HepG2 (cell line): ENCODE results near the gene RPL26. TPM values are rescaled to one million over a fixed set of nuclear protein-coding genes. Genes with fewer than 3 reads are reported as not detected.

Experiments
- ATAC-seq: fragments of 200-7000 bp; cut with Tn5 transposase; 3 replicates; pipeline ENCODE4 v1.9.1; 2020; ENCODE audit warnings: mild to moderate bottlenecking, moderate library complexity
- BruUV-seq: library from RNA; stranded (reverse); fragments of 400-500 nt; replicated peaks from 2 replicates; lab custom pipeline; 2021; lab: Mats Ljungman, UMichigan
- CTCF ChIA-PET: fragments of 300-600 bp; formaldehyde crosslinking; extraction: SDS; loops from one replicate; lab custom pipeline; 2021; ENCODE audit warnings: low total read pairs, inconsistent platforms, low intra/inter-chr PET ratio; lab: Yijun Ruan, JAX
- POLR2A ChIA-PET: fragments of 350-600 bp; sonication (Branson Sonifier 250); formaldehyde crosslinking; loops from one replicate; lab custom pipeline; 2020; ENCODE audit warnings: antibody characterized with exemption, inconsistent platforms; lab: Yijun Ruan, JAX
- DNase-seq: peaks from one replicate; pipeline ENCODE4 v3.0.0-alpha.2; 2015; ENCODE audit warnings: low spot score
- FAIRE-seq: peaks from 3 replicates; lab custom pipeline; 2011; peaks lifted over from hg19 to GRCh38; lab: Jason Lieb, UNC
- H2AFZ ChIP-seq: one replicate; pipeline ENCODE4 v1.6.1; 2011; ENCODE audit warnings: low read length, inconsistent platforms
- H3K27ac ChIP-seq: fragments of 300-600 bp; 3 replicates; pipeline ENCODE4 v1.8.0; 2011; ENCODE audit warnings: mixed run types, mild to moderate bottlenecking, mixed read lengths, low read length, inconsistent platforms; ENCODE audit not compliant: insufficient read depth; ENCODE audit errors: extremely low read length
- H3K27me3 ChIP-seq, 2 experiments: fragments of 200-600 bp in 1 of 2; 2 replicates in 1 of 2; 3 replicates in 1 of 2; pipeline versions ENCODE4 v1.6.0 to v1.8.0; 2011; ENCODE audit warnings: low read length in 2 of 2, mild to moderate bottlenecking in 2 of 2, moderate library complexity in 2 of 2, inconsistent platforms in 1 of 2; ENCODE audit not compliant: insufficient read depth in 2 of 2, control insufficient read depth in 1 of 2
- H3K36me3 ChIP-seq, 2 experiments: fragments of 200-600 bp in 1 of 2; replicated peaks in 1 of 2; 2 replicates in 1 of 2; 3 replicates in 1 of 2; pipeline versions ENCODE4 v1.5.1 to v1.8.0; 2011; ENCODE audit warnings: low read length in 2 of 2, inconsistent platforms in 1 of 2; ENCODE audit not compliant: insufficient read depth in 2 of 2, control insufficient read depth in 1 of 2
- H3K4me1 ChIP-seq: 2 replicates; pipeline ENCODE4 v1.5.1; 2012; ENCODE audit warnings: low read length, inconsistent platforms; ENCODE audit not compliant: insufficient read depth
- H3K4me2 ChIP-seq: 2 replicates; pipeline ENCODE4 v1.6.0; 2011; ENCODE audit warnings: low read depth, low read length, inconsistent platforms
- H3K4me3 ChIP-seq, 3 experiments: fragments of 200-600 bp in 1 of 3; sonication (generic), shearing (Covaris generic) in 1 of 3; replicated peaks in 1 of 3; 2 replicates each; pipeline ENCODE4 v1.5.1; 2011 to 2016; ENCODE audit warnings: low read length in 3 of 3, inconsistent platforms in 2 of 3, low read depth in 2 of 3, mild to moderate bottlenecking in 2 of 3, control low read depth in 1 of 3, mixed read lengths in 1 of 3; ENCODE audit not compliant: insufficient read depth in 1 of 3
- H3K79me2 ChIP-seq: one replicate; pipeline ENCODE4 v1.6.1; 2011; ENCODE audit warnings: low read length, inconsistent platforms; ENCODE audit not compliant: insufficient read depth
- H3K9ac ChIP-seq: 2 replicates; pipeline ENCODE4 v1.6.0; 2011; ENCODE audit warnings: mild to moderate bottlenecking, low read depth, low read length, inconsistent platforms; ENCODE audit not compliant: insufficient read depth
- H3K9me3 ChIP-seq: 2 replicates; pipeline ENCODE4 v1.5.1; 2012; ENCODE audit warnings: mild to moderate bottlenecking, low read length
- H4K20me1 ChIP-seq: 2 replicates; pipeline ENCODE4 v1.6.0; 2011; ENCODE audit warnings: inconsistent platforms, mild to moderate bottlenecking, low read length, moderate library complexity; ENCODE audit not compliant: insufficient read depth
- DNMT3B ChIP-seq: conservative IDR thresholded peaks from 2 replicates; pipeline ENCODE4 v1.6.1; 2016; ENCODE audit warnings: missing biosample characterization, control low read depth
- E2F1 ChIP-seq: sonication (generic); formaldehyde crosslinking; IDR thresholded peaks from 2 replicates; pipeline ENCODE4 v1.5.0; 2020; ENCODE audit warnings: missing genetic modification reagents
- EHMT2 ChIP-seq: fragments of 200-600 bp; sonication (generic); IDR thresholded peaks from 2 replicates; pipeline ENCODE4 v1.7.0; 2017; ENCODE audit warnings: antibody characterized with exemption, low read depth, low read length, borderline replicate concordance
- FOXM1 ChIP-seq: sonication (generic); formaldehyde crosslinking; IDR thresholded peaks from 2 replicates; pipeline ENCODE4 v1.5.0; 2020; ENCODE audit warnings: missing genetic modification reagents
- HES4 ChIP-seq: sonication (generic); formaldehyde crosslinking; IDR thresholded peaks from 2 replicates; pipeline ENCODE4 v1.9.0; 2021; ENCODE audit warnings: mild to moderate bottlenecking, missing genetic modification reagents, borderline replicate concordance
- NFKB2 ChIP-seq: sonication (generic); formaldehyde crosslinking; IDR thresholded peaks from 2 replicates; pipeline ENCODE4 v1.4.0; 2020; ENCODE audit warnings: missing genetic modification reagents, borderline replicate concordance
- SKIL ChIP-seq: sonication (generic); formaldehyde crosslinking; IDR thresholded peaks from 2 replicates; pipeline ENCODE4 v1.8.0; 2022; ENCODE audit warnings: missing genetic modification reagents, mild to moderate bottlenecking, moderate library complexity, borderline replicate concordance
- TEAD2 ChIP-seq: sonication (generic); formaldehyde crosslinking; IDR thresholded peaks from 2 replicates; pipeline ENCODE4 v1.9.0; 2021; ENCODE audit warnings: missing genetic modification reagents
- TOPORS ChIP-seq: sonication (generic); formaldehyde crosslinking; IDR thresholded peaks from 2 replicates; pipeline ENCODE4 v1.8.0; 2023; ENCODE audit warnings: mild to moderate bottlenecking, missing genetic modification reagents
- ZFP36L1 ChIP-seq: sonication (generic); formaldehyde crosslinking; IDR thresholded peaks from 2 replicates; pipeline ENCODE4 v1.8.0; 2022; ENCODE audit warnings: mild to moderate bottlenecking, missing genetic modification reagents, moderate library complexity
- ZFP82 ChIP-seq: sonication (generic); formaldehyde crosslinking; IDR thresholded peaks from 2 replicates; pipeline ENCODE4 v1.5.1; 2020; ENCODE audit warnings: mild to moderate bottlenecking, missing genetic modification reagents, borderline replicate concordance
- ZIK1 ChIP-seq: sonication (generic); formaldehyde crosslinking; IDR thresholded peaks from 2 replicates; pipeline ENCODE4 v1.5.0; 2020; ENCODE audit warnings: mild to moderate bottlenecking, low read depth, missing genetic modification reagents, borderline replicate concordance
- ZKSCAN8 ChIP-seq: IDR thresholded peaks from 2 replicates; pipeline ENCODE4 v1.6.1; 2016; ENCODE audit warnings: borderline replicate concordance, missing genetic modification reagents, missing compliant biosample characterization
- ZNF136 ChIP-seq: sonication (generic); formaldehyde crosslinking; IDR thresholded peaks from 2 replicates; pipeline ENCODE4 v1.8.1; 2022; ENCODE audit warnings: low read depth, mild to moderate bottlenecking, moderate library complexity, missing genetic modification reagents
- ZNF280B ChIP-seq: sonication (generic); formaldehyde crosslinking; IDR thresholded peaks from 2 replicates; pipeline ENCODE4 v1.5.0; 2020; ENCODE audit warnings: missing genetic modification reagents, mild to moderate bottlenecking, borderline replicate concordance
- WGBS: methylation state at CpG from one replicate; pipeline ENCODE4 v1.1.6; 2017; ENCODE audit warnings: low lambda C conversion rate; 5-methylcytosine and 5-hydroxymethylcytosine counted together
- in situ Hi-C: cut with HindIII; loops from 2 replicates; pipeline ENCODE4 v1.10.0; 2017; ENCODE audit warnings: low pct_unique_long_range_greater_than_20kb; ENCODE audit not compliant: extremely low pct_ligation_motif_present
- intact Hi-C: fragments of 100-400 bp; cut with micrococcal nuclease; formaldehyde crosslinking; loops from one replicate; pipeline ENCODE4 v1.10.0; 2022; ENCODE audit not compliant: unreplicated experiment
- polyA plus RNA-seq, 8 experiments: library from polyadenylated mRNA; depleted of rRNA in 3 of 8; stranded (reverse) in 7 of 8; unstranded in 1 of 8; fragments of >200 nt; fragmentation: Illumina TruSeq in 4 of 8; extraction: Trizol in 4 of 8; gene quantifications; 2 replicates each; pipeline versions ENCODE4 v1.2.1 to v1.2.3, GENCODE V29; 2011 to 2016; ENCODE audit warnings: low read depth in 4 of 8, missing spikeins in 1 of 8, mixed read lengths in 1 of 8; ENCODE audit not compliant: insufficient read depth in 1 of 8
- total RNA-seq, 5 experiments: library from RNA; depleted of rRNA; stranded (reverse); fragments of >200 nt; fragmentation: Illumina TruSeq; extraction: Trizol; gene quantifications; 2 replicates each; pipeline ENCODE4 v1.2.3, GENCODE V29; 2016; ENCODE audit warnings: low read depth in 1 of 5

RPL26 gene
- total and polyA plus RNA-seq, 2 of the 13 experiments (the other 11 are each of a cell fraction or from before 2014, with no cell fraction given), result 2,817 to 3,529 TPM

- Histone ChIP-seq H3K9me3 (no peaks in the 10 kb centered on the region), H2AFZ (no peak overlapping the region), H3K27ac (no peak overlapping the region), H3K4me2 (no peak overlapping the region), H3K4me3 (no peak overlapping the region), H3K79me2 (no peaks in the 10 kb centered on the region), H3K36me3 (no peaks in the 10 kb centered on the region), H3K4me1 (no peaks in the 10 kb centered on the region), H3K27me3 (peaks cover 0 to 5% of the 10 kb centered on the region in 2 experiments; a peak in 2 of 5 replicates), H4K20me1 (no peaks in the 10 kb centered on the region), H3K9ac (no peak overlapping the region)
- BruUV-seq, result no TSS peak
- CTCF ChIA-PET, result no interaction called here
- no peak for TF ChIP-seq ZNF280B
- TF ChIP-seq TEAD2 (CRISPR knock-in tag), result no peak
- no peak for TF ChIP-seq ZFP36L1 (CRISPR knock-in tag)
- TF ChIP-seq SKIL (CRISPR knock-in tag), result no peak
- no peak for TF ChIP-seq E2F1 (CRISPR knock-in tag)
- no peak for TF ChIP-seq TOPORS (CRISPR knock-in tag)
- TF ChIP-seq ZNF136 (CRISPR knock-in tag), result no peak
- no peak for TF ChIP-seq ZIK1
- no peak for TF ChIP-seq DNMT3B (CRISPR knock-in tag)
- TF ChIP-seq FOXM1, result no peak
- no peak for TF ChIP-seq ZFP82 (CRISPR knock-in tag)
- no peak for TF ChIP-seq ZKSCAN8 (CRISPR knock-in tag)
- TF ChIP-seq EHMT2, result no peak
- no peak for TF ChIP-seq NFKB2 (CRISPR knock-in tag)
- no peak for TF ChIP-seq HES4
- intact Hi-C loops, result no loop called here
- no peak for FAIRE-seq
- 53% methylated on average over 8 of the region's 8 CpGs for WGBS
- ATAC-seq, result no peak
- POLR2A ChIA-PET, result no interaction called here
- in situ Hi-C loops, result no loop called here
- no peak for DNase-seq
Measured at GRCh38 chr17:8354236-8354635, 28.8 kb downstream of the RPL26 start.
